ENCODE data around the gene DIPK1C.

Gene DIPK1C

DNA sequence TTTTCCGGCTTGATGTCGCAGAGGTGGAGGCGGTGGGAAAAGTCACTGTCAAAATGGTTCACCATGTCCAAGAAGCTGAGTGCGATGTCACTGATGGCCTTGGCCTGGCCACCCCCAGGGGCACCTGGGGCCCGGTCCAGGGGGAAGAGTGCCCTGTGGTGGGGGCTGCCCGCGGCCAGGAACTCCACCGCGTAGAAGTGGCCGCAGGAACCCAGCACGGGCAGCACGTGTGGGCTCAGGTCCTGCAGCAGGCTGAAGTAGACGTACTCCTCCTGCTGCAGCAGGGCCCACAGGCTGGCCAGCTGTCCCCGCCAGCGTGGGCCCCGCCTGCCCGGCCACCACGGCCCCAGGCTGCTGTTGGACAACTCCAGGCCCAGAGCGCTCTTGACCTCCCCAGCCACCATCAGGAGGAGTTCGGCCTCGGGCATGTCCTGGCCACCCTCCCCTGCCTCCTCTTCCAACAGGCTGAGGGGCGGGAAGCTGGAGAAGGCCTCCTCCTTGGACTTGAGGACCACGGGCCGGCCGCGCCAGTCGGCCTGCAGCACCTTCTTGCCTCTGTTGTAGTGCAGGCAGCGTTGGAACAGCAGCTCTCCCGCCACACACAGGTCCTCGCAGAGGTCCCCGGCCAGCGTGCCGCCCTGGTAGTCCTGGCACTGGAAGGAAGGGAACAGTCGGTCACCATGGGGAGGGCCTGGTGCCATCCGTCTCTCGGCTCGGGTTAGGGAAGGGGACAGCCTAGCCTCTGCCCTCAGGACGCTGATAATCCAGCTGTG lies 10.3 kb downstream of the DIPK1C start:
- Histone ChIP-seq H3K4me3 (ENCODE audit: low read length) (no peak overlapping the region), H3K9ac (ENCODE audit: low read length) (no peak overlapping the region), H3K9me3 (ENCODE audit: control insufficient read depth, low read length) (no peaks in the 10 kb centered on the region), H3K27me3 (ENCODE audit: control insufficient read depth, insufficient read depth, low read length) (no peaks in the 10 kb centered on the region), H3K4me1 (ENCODE audit: control insufficient read depth, insufficient read depth, low read length) (peaks cover 4% of the 10 kb centered on the region), H3K36me3 (ENCODE audit: control insufficient read depth, insufficient read depth, low read length) (no peaks in the 10 kb centered on the region)

- Histone ChIP-seq H3K9ac (ENCODE audit: low read length) (no peak overlapping the region), H3K4me3 (ENCODE audit: low read length) (no peak overlapping the region), H3K9me3 (ENCODE audit: control insufficient read depth, low read length) (no peaks in the 10 kb centered on the region), H3K27me3 (ENCODE audit: control insufficient read depth, insufficient read depth, low read length) (no peaks in the 10 kb centered on the region), H3K4me1 (ENCODE audit: control insufficient read depth, insufficient read depth, low read length) (peaks cover 4% of the 10 kb centered on the region), H3K36me3 (ENCODE audit: control insufficient read depth, insufficient read depth, low read length) (no peaks in the 10 kb centered on the region)
These were observed 10.9 kb downstream of the DIPK1C start for GRCh38 chr18:74446178-74446577.

- Histone ChIP-seq H3K27me3 (ENCODE audit: control insufficient read depth, insufficient read depth, low read length) (no peaks in the 10 kb centered on the region), H3K9ac (ENCODE audit: low read length) (no peak overlapping the region), H3K36me3 (ENCODE audit: control insufficient read depth, insufficient read depth, low read length) (no peaks in the 10 kb centered on the region), H3K9me3 (ENCODE audit: control insufficient read depth, low read length) (no peaks in the 10 kb centered on the region), H3K4me3 (ENCODE audit: low read length) (no peak overlapping the region), H3K4me1 (ENCODE audit: control insufficient read depth, insufficient read depth, low read length) (no peaks in the 10 kb centered on the region)
These were observed 11.5 kb downstream of the DIPK1C start for GRCh38 chr18:74445585-74445984.

- Histone ChIP-seq H3K9ac (ENCODE audit: low read length) (no peak overlapping the region), H3K9me3 (ENCODE audit: control insufficient read depth, low read length) (no peaks in the 10 kb centered on the region), H3K36me3 (ENCODE audit: control insufficient read depth, insufficient read depth, low read length) (no peaks in the 10 kb centered on the region), H3K4me3 (ENCODE audit: low read length) (no peak overlapping the region), H3K4me1 (ENCODE audit: control insufficient read depth, insufficient read depth, low read length) (no peaks in the 10 kb centered on the region), H3K27me3 (ENCODE audit: control insufficient read depth, insufficient read depth, low read length) (no peaks in the 10 kb centered on the region)
These were observed 13.0 kb downstream of the DIPK1C start for GRCh38 chr18:74444104-74444503.

GRCh38 chr18:74440808-74441427 lies 16.2 kb downstream of the DIPK1C start:
- Histone ChIP-seq H3K4me3 (ENCODE audit: low read length) (no peak overlapping the region), H3K9me3 (ENCODE audit: control insufficient read depth, low read length) (no peaks in the 10 kb centered on the region)

DNA sequence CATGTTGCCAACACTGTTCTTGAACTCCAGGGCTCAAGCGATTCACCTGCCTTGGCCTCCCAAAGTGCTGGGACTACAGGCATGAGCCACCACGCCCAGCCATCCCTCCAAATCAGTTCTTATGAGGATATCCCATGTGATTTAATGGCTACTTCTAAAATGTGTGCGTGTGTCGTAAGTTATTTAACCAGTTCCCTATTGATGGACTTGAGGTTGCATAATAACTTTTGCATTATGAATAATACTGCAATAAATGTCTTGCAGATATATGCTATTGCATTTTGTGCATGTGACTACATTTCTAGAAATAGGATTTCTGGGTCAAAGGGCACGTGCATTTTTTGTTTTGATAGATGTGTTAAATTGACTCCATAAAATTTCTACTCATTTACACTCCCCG lies 19.0 kb downstream of the DIPK1C start:
- H3K4me3 ChIP-seq (ENCODE audit: low read length), result no peak overlapping the region
- H3K9me3 ChIP-seq (ENCODE audit: control insufficient read depth, low read length), result no peaks in the 10 kb centered on the region
- no peaks in the 10 kb centered on the region for H3K27me3 ChIP-seq (ENCODE audit: control insufficient read depth, insufficient read depth, low read length)
- H3K4me1 ChIP-seq (ENCODE audit: control insufficient read depth, insufficient read depth, low read length), result no peaks in the 10 kb centered on the region
- H3K36me3 ChIP-seq (ENCODE audit: control insufficient read depth, insufficient read depth, low read length), result no peaks in the 10 kb centered on the region
- no peak overlapping the region for H3K9ac ChIP-seq (ENCODE audit: low read length)

More at GRCh38 chr18:74440808-74441427, 16.2 kb downstream of the DIPK1C start:
- no peak overlapping the region for H3K9ac ChIP-seq (ENCODE audit: low read length)
- H3K4me1 ChIP-seq (ENCODE audit: control insufficient read depth, insufficient read depth, low read length), result no peaks in the 10 kb centered on the region
- H3K36me3 ChIP-seq (ENCODE audit: control insufficient read depth, insufficient read depth, low read length), result no peaks in the 10 kb centered on the region
- H3K27me3 ChIP-seq (ENCODE audit: control insufficient read depth, insufficient read depth, low read length), result no peaks in the 10 kb centered on the region

DNA sequence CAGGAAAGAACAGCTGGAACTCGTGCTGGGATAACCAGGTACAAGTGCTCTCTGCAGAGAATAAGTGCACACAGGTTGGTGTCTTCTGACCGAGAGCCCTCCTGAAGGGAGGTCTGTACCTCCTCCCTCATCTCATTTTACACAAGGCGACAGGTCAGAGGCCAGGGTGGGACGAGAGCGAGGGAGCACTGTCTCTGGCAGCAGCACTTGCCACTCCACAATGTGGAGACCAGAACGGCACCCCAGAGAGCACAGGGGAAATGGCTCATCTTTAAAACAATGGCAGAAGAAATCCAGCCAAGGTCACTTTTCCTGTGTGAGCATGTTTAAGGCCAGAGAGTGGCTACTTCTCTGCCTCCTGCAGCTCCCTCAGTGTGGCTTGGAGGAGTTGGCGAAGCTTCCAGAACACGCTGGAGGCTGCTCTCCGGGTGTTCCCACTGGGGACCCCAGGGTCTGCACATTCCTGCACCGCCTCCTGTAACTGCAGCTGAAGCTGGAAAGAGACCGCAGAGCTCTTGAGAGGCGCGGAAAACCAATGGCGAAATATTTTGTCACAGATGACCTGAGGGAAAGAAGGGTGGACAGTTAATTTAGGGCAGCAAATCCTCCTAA lies 20.8 kb downstream of the DIPK1C start:
- H3K4me3 ChIP-seq (ENCODE audit: low read length), result no peak overlapping the region
- no peaks in the 10 kb centered on the region for H3K4me1 ChIP-seq (ENCODE audit: control insufficient read depth, insufficient read depth, low read length)
- H3K9ac ChIP-seq (ENCODE audit: low read length), result no peak overlapping the region
- no peaks in the 10 kb centered on the region for H3K9me3 ChIP-seq (ENCODE audit: control insufficient read depth, low read length)
- no peaks in the 10 kb centered on the region for H3K27me3 ChIP-seq (ENCODE audit: control insufficient read depth, insufficient read depth, low read length)
- H3K36me3 ChIP-seq (ENCODE audit: control insufficient read depth, insufficient read depth, low read length), result no peaks in the 10 kb centered on the region

DNA sequence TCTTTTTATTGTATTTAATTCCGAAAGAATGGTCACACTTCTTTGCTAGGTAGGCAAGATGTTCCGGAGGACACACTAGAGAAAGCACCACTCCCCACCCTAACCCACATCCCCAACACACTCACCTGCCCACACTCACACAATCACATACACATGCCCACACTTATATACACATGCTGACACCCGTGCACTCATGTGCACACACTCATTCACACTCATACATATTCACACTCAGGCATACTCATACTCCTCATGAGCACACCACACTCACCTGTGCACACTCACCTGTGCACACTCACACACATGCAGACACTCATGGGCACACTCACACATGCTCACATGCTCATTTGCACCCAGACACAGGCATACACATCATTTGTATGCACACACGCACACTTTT lies 21.4 kb downstream of the DIPK1C start:
- no peaks in the 10 kb centered on the region for H3K36me3 ChIP-seq (ENCODE audit: control insufficient read depth, insufficient read depth, low read length)
- H3K9ac ChIP-seq (ENCODE audit: low read length), result no peak overlapping the region
- H3K27me3 ChIP-seq (ENCODE audit: control insufficient read depth, insufficient read depth, low read length), result no peaks in the 10 kb centered on the region
- no peaks in the 10 kb centered on the region for H3K4me1 ChIP-seq (ENCODE audit: control insufficient read depth, insufficient read depth, low read length)
- H3K4me3 ChIP-seq (ENCODE audit: low read length), result no peak overlapping the region
- no peaks in the 10 kb centered on the region for H3K9me3 ChIP-seq (ENCODE audit: control insufficient read depth, low read length)

DNA sequence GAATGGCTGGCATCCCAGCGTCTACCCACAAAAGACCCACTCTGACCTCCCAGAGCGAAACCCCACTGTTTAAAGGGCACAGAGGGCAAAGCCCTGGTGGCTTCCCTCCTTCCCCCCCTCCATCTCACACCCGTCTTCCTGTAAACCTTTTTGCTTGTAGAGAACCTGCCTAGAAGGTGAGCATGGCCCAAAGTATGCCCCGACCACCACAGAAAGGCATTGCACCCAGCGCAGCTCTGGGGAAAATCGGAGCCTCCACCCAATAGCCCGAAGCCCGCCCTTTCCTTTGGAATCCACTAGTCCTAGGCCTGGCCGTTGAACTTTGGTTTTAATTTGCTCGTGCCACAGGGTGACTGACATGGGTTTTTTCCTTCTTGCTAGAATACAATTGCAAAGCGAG lies 22.6 kb downstream of the DIPK1C start:
- Histone ChIP-seq H3K9me3 (ENCODE audit: control insufficient read depth, low read length) (no peaks in the 10 kb centered on the region), H3K4me1 (ENCODE audit: control insufficient read depth, insufficient read depth, low read length) (no peaks in the 10 kb centered on the region), H3K9ac (ENCODE audit: low read length) (no peak overlapping the region)

DNA sequence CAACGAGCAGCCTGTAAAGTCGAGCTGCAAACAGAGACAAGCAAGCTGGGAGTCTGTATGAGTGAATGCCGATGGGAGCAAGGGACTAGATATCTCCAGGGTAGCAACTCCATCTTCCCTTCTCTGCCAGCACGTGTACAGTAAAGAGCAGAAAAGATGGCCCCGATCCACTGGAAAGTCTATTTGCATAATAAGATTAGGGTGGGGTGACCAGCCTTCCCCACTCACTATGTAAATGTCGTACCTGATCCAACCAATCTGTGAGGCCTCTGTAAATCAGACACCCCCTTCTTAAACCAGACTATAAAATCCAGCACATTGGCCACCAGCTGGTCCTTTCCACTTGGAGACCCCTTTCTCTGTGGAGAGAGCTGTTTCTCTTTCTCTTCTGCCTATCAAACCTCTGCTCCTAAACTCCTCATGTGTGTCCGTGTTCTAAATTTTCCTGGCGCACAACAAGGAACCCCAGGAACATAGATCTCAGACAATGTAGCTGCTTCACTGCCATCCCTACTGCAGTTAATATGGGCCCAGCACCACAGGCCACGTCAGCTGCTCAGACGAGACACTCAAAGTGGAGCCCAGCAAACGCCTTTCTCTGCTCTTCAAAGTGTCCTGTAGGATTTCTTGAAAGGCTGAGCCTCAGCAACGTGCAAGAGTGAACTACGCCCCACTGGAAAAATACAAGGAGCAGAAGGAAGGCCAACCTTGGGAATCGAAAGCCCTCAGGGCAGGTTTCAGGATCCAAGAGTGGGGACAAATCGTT lies 26.1 kb downstream of the DIPK1C start:
- no peak overlapping the region for H3K4me3 ChIP-seq (ENCODE audit: low read length)
- no peaks in the 10 kb centered on the region for H3K36me3 ChIP-seq (ENCODE audit: control insufficient read depth, insufficient read depth, low read length)
- H3K4me1 ChIP-seq (ENCODE audit: control insufficient read depth, insufficient read depth, low read length), result no peaks in the 10 kb centered on the region
- no peaks in the 10 kb centered on the region for H3K9me3 ChIP-seq (ENCODE audit: control insufficient read depth, low read length)
- H3K27me3 ChIP-seq (ENCODE audit: control insufficient read depth, insufficient read depth, low read length), result no peaks in the 10 kb centered on the region
- no peak overlapping the region for H3K9ac ChIP-seq (ENCODE audit: low read length)

More for the DNA sequence above, 22.6 kb downstream of the DIPK1C start:
- Histone ChIP-seq H3K36me3 (ENCODE audit: control insufficient read depth, insufficient read depth, low read length) (no peaks in the 10 kb centered on the region), H3K4me3 (ENCODE audit: low read length) (no peak overlapping the region), H3K27me3 (ENCODE audit: control insufficient read depth, insufficient read depth, low read length) (no peaks in the 10 kb centered on the region)

GRCh38 chr18:74430231-74430630 lies 26.9 kb downstream of the DIPK1C start:
- H3K9ac ChIP-seq (ENCODE audit: low read length), result no peak overlapping the region
- H3K9me3 ChIP-seq (ENCODE audit: control insufficient read depth, low read length), result no peaks in the 10 kb centered on the region
- no peaks in the 10 kb centered on the region for H3K36me3 ChIP-seq (ENCODE audit: control insufficient read depth, insufficient read depth, low read length)
- H3K4me1 ChIP-seq (ENCODE audit: control insufficient read depth, insufficient read depth, low read length), result no peaks in the 10 kb centered on the region
- H3K27me3 ChIP-seq (ENCODE audit: control insufficient read depth, insufficient read depth, low read length), result no peaks in the 10 kb centered on the region
- H3K4me3 ChIP-seq (ENCODE audit: low read length), result no peak overlapping the region

DNA sequence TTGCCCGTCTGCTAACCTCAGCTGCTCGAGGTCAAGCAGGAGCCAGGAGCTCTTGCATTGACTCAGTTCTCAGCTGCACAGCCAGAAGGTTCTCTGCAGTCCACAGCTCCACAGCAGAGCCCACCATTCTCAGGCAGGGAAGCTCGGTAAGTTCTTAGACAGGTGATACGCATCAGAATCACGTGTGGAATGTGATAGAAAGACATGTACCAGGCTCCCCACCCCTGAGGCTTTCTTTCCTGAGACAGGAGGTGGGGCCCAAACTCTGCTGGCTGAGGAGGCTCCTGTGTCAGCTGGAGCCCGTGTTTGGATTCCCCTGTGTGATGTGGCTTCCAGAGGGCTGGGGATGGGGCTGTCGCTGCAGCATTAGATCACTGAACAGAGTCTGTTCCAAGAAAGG lies 28.0 kb downstream of the DIPK1C start:
- Histone ChIP-seq H3K9ac (ENCODE audit: low read length) (no peak overlapping the region), H3K9me3 (ENCODE audit: control insufficient read depth, low read length) (no peaks in the 10 kb centered on the region), H3K4me3 (ENCODE audit: low read length) (no peak overlapping the region), H3K4me1 (ENCODE audit: control insufficient read depth, insufficient read depth, low read length) (no peaks in the 10 kb centered on the region), H3K27me3 (ENCODE audit: control insufficient read depth, insufficient read depth, low read length) (no peaks in the 10 kb centered on the region), H3K36me3 (ENCODE audit: control insufficient read depth, insufficient read depth, low read length) (no peaks in the 10 kb centered on the region)

Data from mucosa of stomach (tissue), 1 donor.